K562 treated with DMSO at 1 percent for 12 hours (cell line): ENCODE measurements around the gene VTI1B. TPM values are rescaled to one million over a fixed set of nuclear protein-coding genes. Genes with fewer than 3 reads are reported as not detected.

Experiments
- total RNA-seq: library from RNA; unstranded; fragments of 300-600 nt; gene quantifications from 2 replicates; pipeline ENCODE4 v1.2.3, GENCODE V29; 2022; ENCODE audit not compliant: insufficient read depth

Gene VTI1B, protein sequence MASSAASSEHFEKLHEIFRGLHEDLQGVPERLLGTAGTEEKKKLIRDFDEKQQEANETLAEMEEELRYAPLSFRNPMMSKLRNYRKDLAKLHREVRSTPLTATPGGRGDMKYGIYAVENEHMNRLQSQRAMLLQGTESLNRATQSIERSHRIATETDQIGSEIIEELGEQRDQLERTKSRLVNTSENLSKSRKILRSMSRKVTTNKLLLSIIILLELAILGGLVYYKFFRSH
- total RNA-seq = 42.4 and 53.2 TPM in 2 replicates

DNA sequence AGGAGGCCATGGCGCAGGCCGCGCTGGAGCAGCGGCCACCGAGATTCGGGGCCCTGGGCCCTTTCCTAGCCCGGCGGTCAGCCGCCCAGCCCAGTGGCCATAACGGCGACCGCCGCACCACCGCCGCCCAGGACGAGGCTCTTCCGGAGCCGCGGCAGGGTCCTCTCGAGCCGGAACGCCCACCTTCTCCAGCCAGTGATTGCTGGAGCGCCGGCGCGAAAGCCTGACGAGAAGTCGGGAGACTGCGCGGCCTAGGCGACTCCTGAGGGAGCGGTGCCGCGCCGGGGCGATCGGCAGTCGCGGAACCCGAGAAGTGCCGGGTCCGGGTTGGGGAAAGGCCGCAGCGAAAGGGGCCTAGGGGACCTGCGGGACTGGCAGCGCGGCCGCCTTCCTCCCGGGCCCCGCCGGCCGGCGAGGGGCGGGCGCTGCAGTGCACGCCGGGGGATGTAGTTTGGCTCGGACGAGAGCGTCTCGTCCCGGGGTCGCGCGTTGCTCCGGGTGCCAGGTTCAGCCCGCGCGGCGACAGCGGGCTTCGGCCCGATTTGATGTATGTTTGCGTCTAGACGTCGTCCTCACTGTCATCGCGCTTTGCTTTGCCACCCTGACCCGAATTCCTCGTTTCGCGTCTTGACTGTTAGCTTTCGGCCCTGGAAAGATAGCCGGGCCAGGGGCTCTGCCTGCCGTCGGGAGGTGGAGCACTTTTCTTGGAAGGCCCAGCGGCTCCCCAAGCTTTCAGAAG, at the start of gene VTI1B:
Gene VTI1B, minus strand, starts transcription at position 153 of the 739 bp plus-strand sequence. Its CDS starts 143 bp downstream, at position 10.

DNA sequence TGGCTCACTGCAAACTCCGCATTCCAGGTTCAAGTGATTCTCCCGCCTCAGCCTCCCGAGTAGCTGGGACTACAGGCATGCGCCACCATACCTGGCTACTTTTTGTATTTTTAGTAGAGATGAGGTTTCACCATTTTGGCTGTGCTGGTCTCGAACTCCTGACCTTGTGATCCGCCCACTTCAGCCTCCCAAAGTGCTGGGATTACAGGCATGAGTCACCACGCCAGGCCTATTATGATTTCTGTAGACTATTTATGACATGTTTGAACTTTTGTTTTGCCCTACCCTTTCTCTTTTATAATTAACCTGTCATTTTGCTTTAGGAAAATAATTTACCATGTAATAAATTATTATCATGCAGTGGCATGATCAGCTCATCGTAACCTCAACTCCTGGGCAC, 27.1 kb upstream of the VTI1B start, which contains the start of gene RDH12:
Gene RDH12, plus strand, starts transcription at position 395 of the 400 bp plus-strand sequence. CDS start 20,757 bp downstream, outside the sequence.

DNA sequence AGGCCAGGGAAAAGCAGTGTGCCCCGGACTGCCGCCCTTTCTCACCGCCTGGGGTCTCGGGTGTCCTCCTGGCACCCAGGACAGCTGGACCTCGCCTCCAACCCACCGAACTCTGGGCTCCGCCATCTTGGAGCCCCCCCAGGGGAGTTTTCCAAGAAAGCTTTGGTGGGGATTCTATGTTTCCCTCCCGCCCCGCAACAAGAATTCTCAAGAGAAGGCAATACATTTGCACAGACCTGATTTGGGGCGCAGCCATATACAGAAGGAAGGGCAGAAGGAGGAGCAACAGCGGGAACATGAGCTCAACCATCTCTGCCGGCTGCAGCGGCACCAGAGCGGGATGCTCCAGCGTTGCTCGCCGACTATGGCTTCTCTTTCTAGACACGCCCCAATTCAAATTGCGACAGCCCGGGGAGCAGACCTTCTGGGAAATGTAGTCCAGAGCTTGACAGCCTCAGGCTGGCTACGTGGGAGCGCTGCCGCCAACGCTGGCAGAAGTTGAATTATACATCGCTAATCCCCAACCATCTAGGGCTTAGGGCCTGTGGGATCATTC, 21.0 kb upstream of the VTI1B start, which contains the start of gene RDH11:
Gene RDH11, minus strand, starts transcription at position 371 of the 556 bp plus-strand sequence. Its CDS starts 61 bp downstream, at position 310.

DNA sequence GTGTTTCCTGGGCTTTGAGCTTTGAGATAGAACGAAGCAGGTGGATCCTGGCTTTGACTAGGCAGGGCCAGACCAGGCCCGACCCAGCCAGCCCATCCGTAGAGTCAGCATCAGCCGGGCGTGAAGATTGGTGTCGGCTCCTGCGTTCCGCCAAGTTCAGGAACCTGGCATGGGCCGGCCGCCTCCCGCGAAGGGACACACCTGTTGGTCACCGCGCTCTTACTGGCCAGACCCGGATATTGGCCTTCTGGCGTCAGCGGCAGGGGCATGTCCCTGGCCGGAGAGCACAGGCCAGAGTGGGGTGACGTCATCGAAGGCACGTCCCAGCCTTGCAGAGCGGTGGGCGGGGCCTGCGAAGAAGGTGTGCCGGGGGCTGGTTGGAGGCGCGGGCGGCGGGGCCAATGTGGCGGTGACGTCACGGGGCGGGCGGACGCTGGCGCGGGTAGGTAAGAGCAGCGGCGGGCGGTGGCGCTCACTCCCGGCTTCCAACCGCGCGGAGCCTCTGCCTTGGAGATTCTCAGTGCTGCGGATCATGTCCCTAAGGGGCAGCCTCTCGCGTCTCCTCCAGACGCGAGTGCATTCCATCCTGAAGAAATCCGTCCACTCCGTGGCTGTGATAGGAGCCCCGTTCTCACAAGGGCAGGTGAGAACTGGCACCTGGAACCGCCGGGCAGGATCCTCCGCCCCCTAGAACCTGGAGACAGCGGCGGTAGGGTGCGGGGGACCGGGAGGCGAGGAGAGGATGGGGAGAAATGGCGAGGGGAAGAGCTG, 54.8 kb downstream of the VTI1B start, which contains the start of gene ARG2:
Gene ARG2, plus strand, starts transcription at position 475 of the 771 bp plus-strand sequence. Its CDS starts 58 bp downstream, at position 533.

DNA sequence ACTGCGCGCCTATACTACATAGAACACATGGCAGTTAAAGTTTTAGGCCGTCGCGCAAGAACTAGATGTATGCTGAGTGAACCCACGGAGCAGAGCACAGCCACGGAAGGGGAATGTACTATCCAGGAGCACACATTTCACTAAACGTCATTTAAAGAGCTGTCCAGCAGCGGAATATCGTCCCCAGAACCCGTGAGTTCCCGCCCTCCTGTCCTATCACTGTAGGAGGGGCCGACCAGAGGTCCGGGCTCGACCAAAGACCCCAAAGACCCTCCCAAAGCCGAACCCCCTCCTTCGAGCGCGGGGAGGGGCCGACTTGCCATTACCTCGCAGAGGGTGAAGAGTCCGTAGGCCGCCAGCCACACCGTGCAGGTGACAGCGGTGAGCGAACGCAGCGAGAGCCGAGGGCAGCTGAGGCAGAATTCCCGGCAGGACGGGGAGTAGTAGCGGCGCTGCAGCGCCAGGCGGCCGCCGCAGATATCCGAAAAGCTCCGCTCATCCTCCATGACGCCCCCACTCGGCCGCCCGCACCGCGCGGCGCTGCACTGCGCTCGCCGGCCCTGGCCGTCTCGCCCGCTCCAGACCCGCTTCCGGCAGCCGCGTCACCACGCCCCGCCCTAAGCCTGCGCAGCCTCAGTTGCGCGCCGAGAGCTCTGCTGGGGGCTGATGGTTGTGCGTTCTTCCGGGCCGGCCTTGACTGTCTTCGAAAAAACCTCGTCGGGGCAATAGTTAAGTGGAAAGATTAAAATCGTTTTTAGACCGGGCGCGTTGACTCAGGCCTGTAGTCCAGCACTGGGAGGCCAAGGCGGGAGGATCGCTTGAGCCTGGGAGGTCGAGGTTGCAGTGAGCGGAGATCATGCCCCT, 74.5 kb downstream of the VTI1B start, which contains the start of gene PIGH:
Gene PIGH, minus strand, starts transcription at position 571 of the 864 bp plus-strand sequence. Its CDS starts 65 bp downstream, at position 506.

Other genes starting within 250 kb of the VTI1B start
- gene TMEM229B, start 185.9 kb downstream of the VTI1B start, total RNA-seq = 0.58 TPM in 1 of 2 replicates, not detected in the other
- gene PLEKHH1, start 141.3 kb downstream of the VTI1B start, total RNA-seq = 2.6 and 4.3 TPM in 2 replicates
- gene PIGH, start 74.4 kb downstream of the VTI1B start, total RNA-seq = 31.2 and 51.5 TPM in 2 replicates
- gene ARG2, start 54.7 kb downstream of the VTI1B start, total RNA-seq = 21.5 and 35.5 TPM in 2 replicates
- gene RDH11, start 21.1 kb upstream of the VTI1B start, total RNA-seq = 27.1 and 43.2 TPM in 2 replicates
- not detected in 2 replicates for gene RDH12, start 27.3 kb upstream of the VTI1B start, total RNA-seq
- 1.6 and 8.3 TPM in 2 replicates for gene ZFYVE26, start 142.0 kb upstream of the VTI1B start, total RNA-seq
- gene RAD51B, start 145.1 kb upstream of the VTI1B start, total RNA-seq = 3.0 and 4.9 TPM in 2 replicates